ENCODE measurements around the gene TAOK1. TPM values are rescaled to one million over a fixed set of nuclear protein-coding genes. Genes with fewer than 3 reads are reported as not detected.

TAOK1 gene
- total RNA-seq, 4 donors from 2014 or later = 27.5 to 92.4 (median 43.6) TPM

- in situ Hi-C loops (cut with MboI; ENCODE audit: low pct_ligation_motif_present in 1 of 4, low pct_unique_long_range_greater_than_20kb in 1 of 4, low sequenced_read_pairs in 3 of 4) = loop anchor here in 1 of 4 donors (25.0 kb wide), 1 partner anchor 185 kb away; no protein-coding TSS in a partner anchor
These were observed 38.0 kb upstream of the TAOK1 start for GRCh38 chr17:29352146-29352545.

DNA sequence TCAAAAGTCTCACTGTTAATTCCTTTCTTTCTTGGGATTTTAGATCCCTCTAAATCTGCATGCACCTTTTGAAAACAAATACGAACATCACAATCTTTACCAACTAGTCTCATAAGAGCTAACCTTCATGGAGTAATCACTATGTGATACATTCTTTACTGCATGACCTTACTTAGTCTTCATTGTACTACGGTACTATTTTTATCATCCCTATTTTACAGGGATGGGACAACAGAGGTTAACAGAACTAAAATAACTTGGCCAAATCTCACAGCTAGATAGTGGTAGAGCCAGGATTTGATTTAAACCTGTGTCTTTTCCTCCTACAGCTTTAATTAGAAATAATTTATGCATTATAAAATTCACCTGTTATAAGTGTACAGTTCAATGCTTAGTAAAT is 32.9 kb upstream of the TAOK1 start:
- Histone ChIP-seq H3K9me3 (no peaks in the 10 kb centered on the region), H3K36me3 (no peaks in the 10 kb centered on the region), H3K4me1 (peaks cover 0 to 6% (median 0%) of the 10 kb centered on the region in 4 donors), H3K27me3 (no peaks in the 10 kb centered on the region), H3K27ac (no peak overlapping the region), H3K4me3 (no peak overlapping the region)
- intact Hi-C loops (cut with DNase I; ENCODE audit: low total_unique reads) = no loop called here
- TF ChIP-seq EP300 (IDR thresholded peaks at IDR 0.05; ENCODE audit: low read depth) = no peak
- no peak for TF ChIP-seq POLR2A (IDR thresholded peaks at IDR 0.05)
- TF ChIP-seq, protein P1, sequence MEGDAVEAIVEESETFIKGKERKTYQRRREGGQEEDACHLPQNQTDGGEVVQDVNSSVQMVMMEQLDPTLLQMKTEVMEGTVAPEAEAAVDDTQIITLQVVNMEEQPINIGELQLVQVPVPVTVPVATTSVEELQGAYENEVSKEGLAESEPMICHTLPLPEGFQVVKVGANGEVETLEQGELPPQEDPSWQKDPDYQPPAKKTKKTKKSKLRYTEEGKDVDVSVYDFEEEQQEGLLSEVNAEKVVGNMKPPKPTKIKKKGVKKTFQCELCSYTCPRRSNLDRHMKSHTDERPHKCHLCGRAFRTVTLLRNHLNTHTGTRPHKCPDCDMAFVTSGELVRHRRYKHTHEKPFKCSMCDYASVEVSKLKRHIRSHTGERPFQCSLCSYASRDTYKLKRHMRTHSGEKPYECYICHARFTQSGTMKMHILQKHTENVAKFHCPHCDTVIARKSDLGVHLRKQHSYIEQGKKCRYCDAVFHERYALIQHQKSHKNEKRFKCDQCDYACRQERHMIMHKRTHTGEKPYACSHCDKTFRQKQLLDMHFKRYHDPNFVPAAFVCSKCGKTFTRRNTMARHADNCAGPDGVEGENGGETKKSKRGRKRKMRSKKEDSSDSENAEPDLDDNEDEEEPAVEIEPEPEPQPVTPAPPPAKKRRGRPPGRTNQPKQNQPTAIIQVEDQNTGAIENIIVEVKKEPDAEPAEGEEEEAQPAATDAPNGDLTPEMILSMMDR (IDR thresholded peaks at IDR 0.05) = no peak
- TF ChIP-seq POLR2AphosphoS5 (IDR thresholded peaks at IDR 0.05) = no peak
- DNase-seq = no peak
- 85 to 89% methylated on average over 2 of the region's 2 CpGs for WGBS, 2 donors (ENCODE audit: low coverage in 1 of 2)
- in situ Hi-C loops (cut with MboI; ENCODE audit: low pct_ligation_motif_present in 1 of 4, low pct_unique_long_range_greater_than_20kb in 1 of 4, low sequenced_read_pairs in 3 of 4) = loop anchor here in 1 of 4 donors (25.0 kb wide), 1 partner anchor 180 kb away; no protein-coding TSS in a partner anchor

More at GRCh38 chr17:29352146-29352545, 38.0 kb upstream of the TAOK1 start:
- 80 to 85% methylated on average over 1 to 2 of the region's 2 CpGs for WGBS, 2 donors (ENCODE audit: low coverage in 1 of 2)
- intact Hi-C loops (cut with DNase I; ENCODE audit: low total_unique reads) = no loop called here
- no peak for TF ChIP-seq EP300 (IDR thresholded peaks at IDR 0.05; ENCODE audit: low read depth)
- no peak for DNase-seq
- Histone ChIP-seq H3K27ac (no peak overlapping the region), H3K4me1 (no peaks in the 10 kb centered on the region), H3K4me3 (no peak overlapping the region), H3K9me3 (no peaks in the 10 kb centered on the region), H3K27me3 (no peaks in the 10 kb centered on the region), H3K36me3 (no peaks in the 10 kb centered on the region)

GRCh38 chr17:29357821-29358232 is 32.3 kb upstream of the TAOK1 start:
- no peaks in the 10 kb centered on the region for H3K9me3 ChIP-seq
- no peaks in the 10 kb centered on the region for H3K36me3 ChIP-seq
- in situ Hi-C loops (cut with MboI; ENCODE audit: low pct_ligation_motif_present in 1 of 4, low pct_unique_long_range_greater_than_20kb in 1 of 4, low sequenced_read_pairs in 3 of 4) = loop anchor here in 1 of 4 donors (25.0 kb wide), 1 partner anchor 179 kb away; no protein-coding TSS in a partner anchor
- no peak for DNase-seq
- peaks cover 0 to 6% (median 0%) of the 10 kb centered on the region in 4 donors for H3K4me1 ChIP-seq
- no peaks in the 10 kb centered on the region for H3K27me3 ChIP-seq
- H3K4me3 ChIP-seq = no peak overlapping the region
- intact Hi-C loops (cut with DNase I; ENCODE audit: low total_unique reads) = no loop called here
- no peak overlapping the region for H3K27ac ChIP-seq
- 71% methylated on average over 5 of the region's 5 CpGs; no CpG with 5 or more reads in 1 of the 2 donors for WGBS, 2 donors (ENCODE audit: low coverage in 1 of 2)
- TF ChIP-seq POLR2AphosphoS5 (IDR thresholded peaks at IDR 0.05) (no peak), EP300 (IDR thresholded peaks at IDR 0.05; ENCODE audit: low read depth) (no peak), POLR2A (IDR thresholded peaks at IDR 0.05) (no peak)
- TF ChIP-seq, protein P1 (IDR thresholded peaks at IDR 0.05) = no peak

DNA sequence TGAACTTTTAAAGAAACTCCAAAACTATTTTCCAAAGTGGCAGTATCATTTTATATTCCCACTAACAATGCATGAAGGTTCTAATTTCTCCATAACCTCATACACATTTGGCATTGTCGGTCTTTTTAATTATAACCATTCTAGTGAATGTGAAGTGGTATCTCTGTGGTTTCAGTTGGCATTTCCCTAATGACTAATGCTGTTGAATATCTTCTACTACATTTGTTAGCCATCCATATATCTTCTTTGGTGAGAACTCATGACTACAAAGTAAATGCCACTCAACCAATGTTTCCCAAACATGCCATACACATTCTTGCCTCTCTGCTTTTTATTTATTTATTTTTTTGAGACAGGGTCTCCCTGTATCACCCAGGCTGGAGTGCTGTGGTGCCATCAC is 31.7 kb upstream of the TAOK1 start:
- no peaks in the 10 kb centered on the region for H3K9me3 ChIP-seq
- H3K27me3 ChIP-seq = no peaks in the 10 kb centered on the region
- peaks cover 0 to 6% (median 0%) of the 10 kb centered on the region in 4 donors for H3K4me1 ChIP-seq
- intact Hi-C loops (cut with DNase I; ENCODE audit: low total_unique reads) = no loop called here
- no peaks in the 10 kb centered on the region for H3K36me3 ChIP-seq
- H3K4me3 ChIP-seq = no peak overlapping the region
- in situ Hi-C loops (cut with MboI; ENCODE audit: low pct_ligation_motif_present in 1 of 4, low pct_unique_long_range_greater_than_20kb in 1 of 4, low sequenced_read_pairs in 3 of 4) = loop anchor here in 1 of 4 donors (25.0 kb wide), 1 partner anchor 179 kb away; no protein-coding TSS in a partner anchor
- TF ChIP-seq POLR2A (IDR thresholded peaks at IDR 0.05) = no peak
- no peak for TF ChIP-seq POLR2AphosphoS5 (IDR thresholded peaks at IDR 0.05)
- TF ChIP-seq, protein P1 (IDR thresholded peaks at IDR 0.05) = no peak
- TF ChIP-seq EP300 (IDR thresholded peaks at IDR 0.05; ENCODE audit: low read depth) = no peak
- WGBS, 2 donors (ENCODE audit: low coverage in 1 of 2) = 82 to 89% methylated on average over 1 of the region's 1 CpG
- no peak overlapping the region for H3K27ac ChIP-seq
- DNase-seq = no peak
